G401.6 (cell line): Measurements from ENCODE around the gene THADA.

Source experiments
- FAIRE-seq: peaks from 2 replicates; lab custom pipeline; 2012; peaks lifted over from hg19 to GRCh38; lab: Jason Lieb, UNC

Gene THADA

GRCh38 chr2:43238176-43238575, 357.7 kb downstream of the THADA start:
- no peak for FAIRE-seq

- no peak for FAIRE-seq
These were observed 362.3 kb downstream of the THADA start for GRCh38 chr2:43233218-43234212.

GRCh38 chr2:43230951-43231827, 364.6 kb downstream of the THADA start:
- FAIRE-seq: no peak

GRCh38 chr2:43230351-43230885, 365.4 kb downstream of the THADA start:
- no peak for FAIRE-seq

GRCh38 chr2:43228756-43229659, 366.8 kb downstream of the THADA start:
- FAIRE-seq: no peak

GRCh38 chr2:43228321-43228751, 367.5 kb downstream of the THADA start:
- FAIRE-seq: no peak

GRCh38 chr2:43227830-43228281, 368.0 kb downstream of the THADA start:
- no peak for FAIRE-seq

GRCh38 chr2:43226955-43227829, 368.6 kb downstream of the THADA start:
- FAIRE-seq: no peak

GRCh38 chr2:43226558-43226954, 369.3 kb downstream of the THADA start, which contains the start of gene ZFP36L2:
Gene ZFP36L2, minus strand, starts transcription at chr2:43226606. Its CDS starts 291 bp downstream, at chr2:43226315.
- FAIRE-seq: no peak

GRCh38 chr2:43225788-43226557, 369.9 kb downstream of the THADA start:
- no peak for FAIRE-seq

- no peak for FAIRE-seq
These were observed 370.6 kb downstream of the THADA start for GRCh38 chr2:43225093-43225787.

- no peak for FAIRE-seq
These were observed 371.2 kb downstream of the THADA start for GRCh38 chr2:43224571-43225092.

GRCh38 chr2:43224131-43224570, 371.7 kb downstream of the THADA start:
- no peak for FAIRE-seq

GRCh38 chr2:43223521-43224001, 372.3 kb downstream of the THADA start:
- no peak for FAIRE-seq

- FAIRE-seq: peak; percentile 30
These were observed 373.1 kb downstream of the THADA start for GRCh38 chr2:43222475-43223309.

GRCh38 chr2:43221763-43222474, 373.9 kb downstream of the THADA start:
- FAIRE-seq: peak; percentile 94
